Measurements from ENCODE around the gene MLH3.

DNA sequence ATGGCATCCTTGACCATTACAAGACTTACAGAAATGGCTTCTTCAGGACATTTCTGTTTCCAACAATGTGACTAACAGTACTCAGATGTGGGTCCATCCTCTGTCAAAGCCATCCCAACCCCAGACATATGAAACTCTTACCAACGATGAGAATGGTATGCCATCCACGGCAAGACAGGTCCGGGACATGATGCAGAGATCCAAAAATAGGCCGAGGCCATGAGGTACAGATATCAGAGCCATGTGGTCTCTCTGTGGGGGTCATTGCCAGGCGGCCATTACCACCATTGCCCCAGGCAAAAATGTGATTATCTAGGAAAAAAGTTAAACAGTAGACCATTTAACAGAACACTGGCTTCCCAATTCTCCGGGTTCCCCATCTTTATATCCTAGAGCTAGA lies 45.7 kb upstream of the MLH3 start:
- TF ChIP-seq, protein P1, sequence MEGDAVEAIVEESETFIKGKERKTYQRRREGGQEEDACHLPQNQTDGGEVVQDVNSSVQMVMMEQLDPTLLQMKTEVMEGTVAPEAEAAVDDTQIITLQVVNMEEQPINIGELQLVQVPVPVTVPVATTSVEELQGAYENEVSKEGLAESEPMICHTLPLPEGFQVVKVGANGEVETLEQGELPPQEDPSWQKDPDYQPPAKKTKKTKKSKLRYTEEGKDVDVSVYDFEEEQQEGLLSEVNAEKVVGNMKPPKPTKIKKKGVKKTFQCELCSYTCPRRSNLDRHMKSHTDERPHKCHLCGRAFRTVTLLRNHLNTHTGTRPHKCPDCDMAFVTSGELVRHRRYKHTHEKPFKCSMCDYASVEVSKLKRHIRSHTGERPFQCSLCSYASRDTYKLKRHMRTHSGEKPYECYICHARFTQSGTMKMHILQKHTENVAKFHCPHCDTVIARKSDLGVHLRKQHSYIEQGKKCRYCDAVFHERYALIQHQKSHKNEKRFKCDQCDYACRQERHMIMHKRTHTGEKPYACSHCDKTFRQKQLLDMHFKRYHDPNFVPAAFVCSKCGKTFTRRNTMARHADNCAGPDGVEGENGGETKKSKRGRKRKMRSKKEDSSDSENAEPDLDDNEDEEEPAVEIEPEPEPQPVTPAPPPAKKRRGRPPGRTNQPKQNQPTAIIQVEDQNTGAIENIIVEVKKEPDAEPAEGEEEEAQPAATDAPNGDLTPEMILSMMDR (IDR thresholded peaks at IDR 0.05 in 4 of 5, conservative IDR thresholded peaks at IDR 0.05 in 1 of 5) = no peak
- no peak for TF ChIP-seq POLR2A (IDR thresholded peaks at IDR 0.05)
